Fibroblast of the aortic adventitia (primary cell): Measurements from ENCODE around the gene ASCC3. TPM values are rescaled to one million over a fixed set of nuclear protein-coding genes. Genes with fewer than 3 reads are reported as not detected.

Experiments
- DNase-seq: peaks from one replicate; pipeline ENCODE4 v3.0.0-alpha.2; 2010; ENCODE audit warnings: low read depth
- H3K4me3 ChIP-seq: 2 replicates; pipeline ENCODE4 v1.5.1; 2011; ENCODE audit warnings: low read depth, mild to moderate bottlenecking, control low read depth, low read length, moderate library complexity
- CTCF ChIP-seq: IDR thresholded peaks from 2 replicates; pipeline ENCODE4 v1.5.1; 2011; ENCODE audit warnings: mild to moderate bottlenecking, low read length, control low read depth, inconsistent platforms; ENCODE audit not compliant: insufficient read depth
- total RNA-seq: library from RNA; depleted of rRNA; stranded (reverse); fragments of >200 nt; gene quantifications from 2 replicates; pipeline ENCODE4 v1.2.3, GENCODE V29; 2012; ENCODE audit warnings: low replicate concordance

ASCC3 gene
- total RNA-seq, 1 donor = 87.5 TPM

- no peak for TF ChIP-seq CTCF
- no peak overlapping the region for H3K4me3 ChIP-seq
- no peak for DNase-seq
These were observed 84.9 kb downstream of the ASCC3 start for GRCh38 chr6:100796049-100796823.

GRCh38 chr6:100790084-100790483, 91.0 kb downstream of the ASCC3 start:
- TF ChIP-seq CTCF = no peak
- H3K4me3 ChIP-seq = no peak overlapping the region
- no peak for DNase-seq

GRCh38 chr6:100785982-100786381, 95.1 kb downstream of the ASCC3 start:
- no peak overlapping the region for H3K4me3 ChIP-seq
- DNase-seq = no peak
- TF ChIP-seq CTCF = no peak

GRCh38 chr6:100780648-100781047, 100.5 kb downstream of the ASCC3 start:
- H3K4me3 ChIP-seq = no peak overlapping the region
- no peak for TF ChIP-seq CTCF

GRCh38 chr6:100775667-100776066, 105.5 kb downstream of the ASCC3 start:
- DNase-seq = peak; percentile 4
- peak; percentile 6 for TF ChIP-seq CTCF
- no peak overlapping the region for H3K4me3 ChIP-seq

More at GRCh38 chr6:100780648-100781047, 100.5 kb downstream of the ASCC3 start:
- no peak for DNase-seq

GRCh38 chr6:100774681-100775080, 106.4 kb downstream of the ASCC3 start:
- no peak for DNase-seq
- no peak overlapping the region for H3K4me3 ChIP-seq
- TF ChIP-seq CTCF = no peak
